MCF 10A (cell line): ENCODE data around the gene PRDM2. TPM values are rescaled to one million over a fixed set of nuclear protein-coding genes. Genes with fewer than 3 reads are reported as not detected.

Experiments used
- BruUV-seq: library from RNA; stranded (reverse); fragments of 400-500 nt; replicated peaks from 2 replicates; lab custom pipeline; 2021; lab: Mats Ljungman, UMichigan
- CTCF ChIA-PET: fragments of 300-600 bp; sonication (Branson Sonifier 250); formaldehyde crosslinking; extraction: SDS; loops from one replicate; lab custom pipeline; 2021; ENCODE audit warnings: antibody characterized with exemption, inconsistent platforms; lab: Yijun Ruan, JAX
- POLR2A ChIA-PET: fragments of 300-600, 350-650 bp; sonication (Branson Sonifier 250); formaldehyde crosslinking; extraction: SDS; loops from one replicate; lab custom pipeline; 2020; ENCODE audit warnings: antibody characterized with exemption, inconsistent platforms; lab: Yijun Ruan, JAX
- DNase-seq: peaks from one replicate; pipeline ENCODE4 v3.0.0-alpha.2; 2018; ENCODE audit not compliant: unreplicated experiment
- H3K27ac Mint-ChIP-seq: one replicate; pipeline ENCODE4 v1.8.0; 2022; ENCODE audit warnings: mild to moderate bottlenecking, low read depth, mixed read lengths; ENCODE audit not compliant: unreplicated experiment
- H3K27me3 Mint-ChIP-seq: one replicate; pipeline ENCODE4 v1.8.0; 2022; ENCODE audit warnings: mixed read lengths; ENCODE audit not compliant: insufficient read depth, unreplicated experiment
- H3K36me3 Mint-ChIP-seq: one replicate; pipeline ENCODE4 v1.8.0; 2022; ENCODE audit warnings: mild to moderate bottlenecking, moderate library complexity, mixed read lengths; ENCODE audit not compliant: insufficient read depth, unreplicated experiment
- H3K4me1 Mint-ChIP-seq: one replicate; pipeline ENCODE4 v1.8.0; 2022; ENCODE audit warnings: mixed read lengths; ENCODE audit not compliant: insufficient read depth, unreplicated experiment
- H3K4me3 Mint-ChIP-seq: one replicate; pipeline ENCODE4 v1.8.0; 2022; ENCODE audit warnings: mild to moderate bottlenecking, moderate library complexity, mixed read lengths; ENCODE audit not compliant: unreplicated experiment
- H3K9me3 Mint-ChIP-seq: one replicate; pipeline ENCODE4 v1.8.0; 2022; ENCODE audit warnings: mixed read lengths; ENCODE audit not compliant: unreplicated experiment
- CTCF ChIP-seq: fragments of 200-600 bp; IDR thresholded peaks from one replicate; pipeline ENCODE4 v1.8.0; 2022; ENCODE audit warnings: antibody characterized with exemption, mild to moderate bottlenecking; ENCODE audit not compliant: unreplicated experiment
- intact Hi-C: fragments of 100-400 bp; cut with micrococcal nuclease; formaldehyde crosslinking; loops from 2 replicates; pipeline ENCODE4 v1.14.1; 2022
- total RNA-seq: library from RNA; stranded (reverse); gene quantifications from 2 replicates; pipeline ENCODE4 v1.2.3, GENCODE V29; 2022

PRDM2 gene
- total RNA-seq, 1 experiment from 2014 or later = 26.6 TPM

GRCh38 chr1:13771745-13772144 is 71.8 kb downstream of the PRDM2 start:
- no peak overlapping the region for H3K4me3 Mint-ChIP-seq
- H3K27ac Mint-ChIP-seq = no peak overlapping the region
- no peaks in the 10 kb centered on the region for H3K27me3 Mint-ChIP-seq
- ChIA-PET POLR2A (interaction anchor here (0.8 kb wide), 2 partner anchors 23 to 179 kb away, joined by 3 read pairs; no protein-coding TSS in a partner anchor), CTCF (interaction anchor here (0.6 to 0.8 kb wide), 3 partner anchors 11 to 1275 kb away, joined by 3 to 4 read pairs (median 3); no protein-coding TSS in a partner anchor)
- H3K4me1 Mint-ChIP-seq = no peaks in the 10 kb centered on the region
- intact Hi-C loops = no loop called here
- no TSS peak for BruUV-seq
- no peak for DNase-seq
- TF ChIP-seq CTCF = no peak
- peaks cover 15% of the 10 kb centered on the region for H3K36me3 Mint-ChIP-seq
- no peaks in the 10 kb centered on the region for H3K9me3 Mint-ChIP-seq

GRCh38 chr1:13772271-13772670 is 72.3 kb downstream of the PRDM2 start:
- intact Hi-C loops = no loop called here
- H3K4me3 Mint-ChIP-seq = no peak overlapping the region
- CTCF ChIA-PET = interaction anchor here (0.6 to 0.8 kb wide), 3 partner anchors 11 to 1275 kb away, joined by 3 to 4 read pairs (median 3); no protein-coding TSS in a partner anchor
- TF ChIP-seq CTCF = no peak
- POLR2A ChIA-PET = interaction anchor here (0.8 to 1.2 kb wide), 4 partner anchors 11 to 179 kb away, joined by 3 to 5 read pairs (median 3); no protein-coding TSS in a partner anchor
- H3K36me3 Mint-ChIP-seq = peaks cover 10% of the 10 kb centered on the region
- no peaks in the 10 kb centered on the region for H3K9me3 Mint-ChIP-seq
- no peak overlapping the region for H3K27ac Mint-ChIP-seq
- BruUV-seq = no TSS peak
- H3K4me1 Mint-ChIP-seq = no peaks in the 10 kb centered on the region
- no peak for DNase-seq
- no peaks in the 10 kb centered on the region for H3K27me3 Mint-ChIP-seq

DNA sequence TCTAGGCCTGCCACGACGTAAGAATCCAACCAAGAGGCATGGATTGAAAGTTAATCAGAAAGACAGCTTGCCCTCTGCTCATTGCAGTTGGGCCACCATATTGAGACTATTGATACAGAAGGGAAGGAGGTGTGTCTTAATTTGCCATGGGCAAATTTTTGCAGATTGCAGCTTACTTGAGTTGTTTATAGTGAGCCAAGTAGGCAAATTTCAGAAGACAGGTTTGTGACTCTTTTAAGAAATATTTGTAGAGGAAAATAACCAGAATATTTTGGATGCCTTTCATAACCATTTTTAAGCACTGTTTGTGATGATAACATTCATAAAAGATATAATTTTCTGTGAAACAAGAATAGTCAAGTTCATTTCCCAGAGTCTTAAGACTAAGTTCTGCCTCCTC is 74.1 kb downstream of the PRDM2 start:
- Mint-ChIP-seq H3K9me3 (no peaks in the 10 kb centered on the region), H3K27ac (no peak overlapping the region), H3K4me3 (no peak overlapping the region), H3K4me1 (no peaks in the 10 kb centered on the region), H3K36me3 (peaks cover 22% of the 10 kb centered on the region), H3K27me3 (no peaks in the 10 kb centered on the region)
- TF ChIP-seq CTCF = no peak
- CTCF ChIA-PET = no interaction called here
- POLR2A ChIA-PET = interaction anchor here (0.7 kb wide), 1 partner anchor 25 kb away, joined by 4 read pairs; no protein-coding TSS in a partner anchor
- BruUV-seq = no TSS peak
- no peak for DNase-seq
- intact Hi-C loops = no loop called here

GRCh38 chr1:13775459-13775858 is 75.5 kb downstream of the PRDM2 start:
- no peaks in the 10 kb centered on the region for H3K27me3 Mint-ChIP-seq
- BruUV-seq = no TSS peak

More at GRCh38 chr1:13775459-13775858, 75.5 kb downstream of the PRDM2 start:
- ChIA-PET CTCF (interaction anchor here (0.6 kb wide), 2 partner anchors 15 to 49 kb away, joined by 3 to 4 read pairs; no protein-coding TSS in a partner anchor), POLR2A (interaction anchor here (0.6 kb wide), 2 partner anchors 22 to 1521 kb away, joined by 3 to 4 read pairs; no protein-coding TSS in a partner anchor)
- Mint-ChIP-seq H3K27ac (no peak overlapping the region), H3K36me3 (peaks cover 30% of the 10 kb centered on the region), H3K4me3 (no peak overlapping the region), H3K9me3 (no peaks in the 10 kb centered on the region), H3K4me1 (no peaks in the 10 kb centered on the region)
- TF ChIP-seq CTCF = no peak
- intact Hi-C loops = no loop called here
- no peak for DNase-seq
